Endothelial cell of umbilical vein (primary cell): ENCODE measurements around the gene CHST11. TPM values are rescaled to one million over a fixed set of nuclear protein-coding genes. Genes with fewer than 3 reads are reported as not detected.

ENCODE experiments used
- BruUV-seq: library from RNA; stranded (reverse); fragments of 400-500 nt; replicated peaks from 2 replicates; lab custom pipeline; 2021; lab: Mats Ljungman, UMichigan
- CTCF ChIA-PET: fragments of 300-600, 350-600 bp; sonication (Branson Sonifier 250); formaldehyde crosslinking; loops from one replicate; lab custom pipeline; 2021; ENCODE audit warnings: antibody characterized with exemption, inconsistent platforms; lab: Charles Lee
- POLR2A ChIA-PET: fragments of 300-600, 350-600 bp; sonication (Branson Sonifier 250); formaldehyde crosslinking; loops from one replicate; lab custom pipeline; 2021; ENCODE audit warnings: antibody characterized with exemption, inconsistent platforms; lab: Charles Lee
- DNase-seq: peaks from one replicate; pipeline ENCODE4 v3.0.0-alpha.2; 2011; ENCODE audit warnings: low read depth, low spot score
- FAIRE-seq: peaks from 2 replicates; lab custom pipeline; 2011; peaks lifted over from hg19 to GRCh38; lab: Jason Lieb, UNC
- H2AFZ ChIP-seq: 2 replicates; pipeline ENCODE4 v1.6.0; 2012; ENCODE audit warnings: low read depth, low read length, control low read depth, inconsistent platforms
- H3K27ac ChIP-seq: 2 replicates; pipeline ENCODE4 v1.5.1; 2011; ENCODE audit warnings: low read depth, mild to moderate bottlenecking, control low read depth, low read length, moderate library complexity; ENCODE audit not compliant: insufficient read depth
- H3K27me3 ChIP-seq, 2 experiments: 2 replicates each; pipeline versions ENCODE4 v1.6.0 to v1.6.1; 2011; ENCODE audit warnings: low read length in 2 of 2, mixed read lengths in 1 of 2; ENCODE audit not compliant: control insufficient read depth in 2 of 2, insufficient read depth in 2 of 2
- H3K36me3 ChIP-seq, 2 experiments: 2 replicates in 1 of 2; 3 replicates in 1 of 2; pipeline ENCODE4 v1.5.1; 2011; ENCODE audit warnings: low read length in 2 of 2, mild to moderate bottlenecking in 1 of 2, moderate library complexity in 1 of 2; ENCODE audit not compliant: control insufficient read depth in 2 of 2, insufficient read depth in 2 of 2; ENCODE audit errors: extremely low read depth in 1 of 2
- H3K4me1 ChIP-seq: 3 replicates; pipeline ENCODE4 v1.5.1; 2011; ENCODE audit warnings: mild to moderate bottlenecking, low read length; ENCODE audit not compliant: control insufficient read depth, insufficient read depth; ENCODE audit errors: extremely low read depth
- H3K4me2 ChIP-seq: 2 replicates; pipeline ENCODE4 v1.6.1; 2011; ENCODE audit warnings: low read length, control low read depth, mixed read lengths; ENCODE audit not compliant: insufficient read depth
- H3K4me3 ChIP-seq, 3 experiments: fragments of 200-600 bp in 1 of 3; sonication (generic), shearing (Covaris generic) in 1 of 3; replicated peaks in 1 of 3; 2 replicates each; pipeline ENCODE4 v1.5.1; 2011 to 2016; ENCODE audit warnings: control low read depth in 3 of 3, low read length in 3 of 3, mild to moderate bottlenecking in 2 of 3, inconsistent platforms in 1 of 3, low read depth in 1 of 3, moderate library complexity in 1 of 3; ENCODE audit not compliant: insufficient read depth in 1 of 3
- H3K79me2 ChIP-seq: 2 replicates; pipeline ENCODE4 v1.6.0; 2012; ENCODE audit warnings: low read length, inconsistent platforms; ENCODE audit not compliant: control insufficient read depth, insufficient read depth
- H3K9ac ChIP-seq: replicated peaks from 2 replicates; pipeline ENCODE3; 2011; ENCODE audit warnings: low read length, control low read depth; ENCODE audit not compliant: insufficient read depth; ENCODE audit errors: extremely low read depth
- H3K9me1 ChIP-seq: replicated peaks from 3 replicates; pipeline ENCODE4 v1.6.0; 2011; ENCODE audit warnings: mild to moderate bottlenecking, low read length; ENCODE audit not compliant: control insufficient read depth, insufficient read depth; ENCODE audit errors: extremely low read depth
- H3K9me3 ChIP-seq: replicated peaks from 2 replicates; pipeline ENCODE4 v1.5.1; 2012; ENCODE audit warnings: low read length, inconsistent platforms; ENCODE audit not compliant: control insufficient read depth, insufficient read depth
- H4K20me1 ChIP-seq: replicated peaks from 2 replicates; pipeline ENCODE3; 2011; ENCODE audit warnings: mild to moderate bottlenecking, low read length; ENCODE audit not compliant: control insufficient read depth, insufficient read depth; ENCODE audit errors: extremely low read depth
- EZH2 ChIP-seq: IDR thresholded peaks from 2 replicates; pipeline ENCODE4 v1.6.1; 2012; ENCODE audit warnings: borderline replicate concordance, low read depth, mild to moderate bottlenecking, moderate library complexity, low read length, inconsistent platforms; ENCODE audit not compliant: severe bottlenecking
- FOS ChIP-seq: IDR thresholded peaks from 2 replicates; pipeline ENCODE4 v1.6.1; 2011; ENCODE audit warnings: mild to moderate bottlenecking, low read length, moderate library complexity, borderline replicate concordance; ENCODE audit not compliant: insufficient read depth
- GATA2 ChIP-seq: IDR thresholded peaks from 2 replicates; pipeline ENCODE4 v1.7.0; 2011; ENCODE audit warnings: low read depth, mild to moderate bottlenecking, moderate library complexity, mixed read lengths, low read length; ENCODE audit not compliant: insufficient read length, insufficient read depth
- JUN ChIP-seq: IDR thresholded peaks from 2 replicates; pipeline ENCODE4 v1.6.1; 2011; ENCODE audit warnings: borderline replicate concordance, low read depth; ENCODE audit not compliant: insufficient read length, insufficient read depth
- MYC ChIP-seq: IDR thresholded peaks from one replicate; pipeline ENCODE4 v1.6.1; 2011; ENCODE audit warnings: mild to moderate bottlenecking, low read depth, low read length
- POLR2A ChIP-seq: IDR thresholded peaks from 2 replicates; pipeline ENCODE4 v1.6.1; 2012; ENCODE audit warnings: low read depth, mild to moderate bottlenecking, control low read depth, low read length
- POLR2AphosphoS5 ChIP-seq: IDR thresholded peaks from 2 replicates; pipeline ENCODE4 v1.6.1; 2012; ENCODE audit warnings: low read depth, mild to moderate bottlenecking, control low read depth, low read length, moderate library complexity; ENCODE audit not compliant: insufficient read depth
- dilution Hi-C: fragments of 300-500 bp; cut with MboI; formaldehyde crosslinking; loops from one replicate; pipeline ENCODE4 v1.15.0; 2019; ENCODE audit warnings: low sequenced_read_pairs; ENCODE audit not compliant: extremely low pct_ligation_motif_present
- intact Hi-C: fragments of 100-400 bp; cut with micrococcal nuclease; formaldehyde crosslinking; loops from one replicate; pipeline ENCODE4 v1.10.0; 2022
- polyA plus RNA-seq, 4 experiments: library from polyadenylated mRNA; depleted of rRNA in 3 of 4; stranded (reverse) in 3 of 4; unstranded in 1 of 4; fragments of >200 nt; gene quantifications; 2 replicates each; pipeline versions ENCODE4 v1.2.1 to v1.2.3, GENCODE V29; 2011 to 2012; ENCODE audit warnings: missing spikeins in 1 of 4
- total RNA-seq: library from RNA; stranded (reverse); gene quantifications from 2 replicates; pipeline ENCODE4 v1.2.3, GENCODE V29; 2021
- TF ChIP-seq, protein P1 (sequence below): IDR thresholded peaks from 2 replicates; pipeline ENCODE4 v1.6.1; 2011; ENCODE audit not compliant: insufficient read depth, insufficient read length
- TF ChIP-seq, protein P2 (sequence below), 2 donors: IDR thresholded peaks; 1 replicate in 1 of 2; 2 replicates in 1 of 2; pipeline ENCODE4 v1.5.1; 2011; ENCODE audit warnings: low read length in 2 of 2, mild to moderate bottlenecking in 2 of 2, moderate library complexity in 2 of 2, control low read depth in 1 of 2, inconsistent platforms in 1 of 2, low read depth in 1 of 2; ENCODE audit not compliant: insufficient read depth in 1 of 2; ENCODE audit errors: extremely low read depth in 1 of 2

Gene CHST11
- total and polyA plus RNA-seq, 2 donors (not counting 3 experiments of a cell fraction or from before 2014, with no cell fraction given) = 19.7 to 20.9 TPM

DNA sequence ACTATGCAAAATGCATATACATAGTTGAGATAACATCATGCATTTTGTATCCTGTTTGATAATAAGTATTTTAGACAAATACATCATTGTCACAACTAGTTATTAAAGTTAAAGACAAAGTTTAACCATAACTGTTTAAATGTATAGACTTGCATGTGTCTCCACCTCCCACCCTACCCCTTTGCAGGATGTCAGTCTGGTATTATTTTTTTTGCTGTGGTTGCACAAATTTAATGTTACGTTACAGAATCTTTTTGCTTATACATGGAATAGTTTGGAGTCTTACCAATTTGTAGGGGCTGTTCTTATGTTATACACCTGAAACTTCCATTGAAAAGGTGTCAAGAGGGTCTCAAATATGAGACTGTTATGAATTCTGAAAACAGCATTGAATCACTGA is 5.6 kb downstream of the CHST11 start:
- ChIA-PET CTCF (interaction anchor here (1.0 kb wide), 1 partner anchor 10 kb away, joined by 3 read pairs; no protein-coding TSS in a partner anchor), POLR2A (no interaction called here)
- intact Hi-C loops (no loop called here), dilution Hi-C loops (no loop called here)
- H2AFZ ChIP-seq = no peak overlapping the region
- DNase-seq (no peak), FAIRE-seq (no peak)
- peaks cover 89% of the 10 kb centered on the region for H3K79me2 ChIP-seq
- H3K4me1 ChIP-seq = peaks cover 40% of the 10 kb centered on the region
- TF ChIP-seq, protein P1, sequence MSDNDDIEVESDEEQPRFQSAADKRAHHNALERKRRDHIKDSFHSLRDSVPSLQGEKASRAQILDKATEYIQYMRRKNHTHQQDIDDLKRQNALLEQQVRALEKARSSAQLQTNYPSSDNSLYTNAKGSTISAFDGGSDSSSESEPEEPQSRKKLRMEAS = no peak
- no peak for TF ChIP-seq POLR2AphosphoS5
- no peak for TF ChIP-seq FOS
- no peak for TF ChIP-seq MYC
- no peak for TF ChIP-seq POLR2A
- TF ChIP-seq EZH2 = no peak
- TF ChIP-seq GATA2 = no peak
- TF ChIP-seq JUN = no peak
- TF ChIP-seq, protein P2, sequence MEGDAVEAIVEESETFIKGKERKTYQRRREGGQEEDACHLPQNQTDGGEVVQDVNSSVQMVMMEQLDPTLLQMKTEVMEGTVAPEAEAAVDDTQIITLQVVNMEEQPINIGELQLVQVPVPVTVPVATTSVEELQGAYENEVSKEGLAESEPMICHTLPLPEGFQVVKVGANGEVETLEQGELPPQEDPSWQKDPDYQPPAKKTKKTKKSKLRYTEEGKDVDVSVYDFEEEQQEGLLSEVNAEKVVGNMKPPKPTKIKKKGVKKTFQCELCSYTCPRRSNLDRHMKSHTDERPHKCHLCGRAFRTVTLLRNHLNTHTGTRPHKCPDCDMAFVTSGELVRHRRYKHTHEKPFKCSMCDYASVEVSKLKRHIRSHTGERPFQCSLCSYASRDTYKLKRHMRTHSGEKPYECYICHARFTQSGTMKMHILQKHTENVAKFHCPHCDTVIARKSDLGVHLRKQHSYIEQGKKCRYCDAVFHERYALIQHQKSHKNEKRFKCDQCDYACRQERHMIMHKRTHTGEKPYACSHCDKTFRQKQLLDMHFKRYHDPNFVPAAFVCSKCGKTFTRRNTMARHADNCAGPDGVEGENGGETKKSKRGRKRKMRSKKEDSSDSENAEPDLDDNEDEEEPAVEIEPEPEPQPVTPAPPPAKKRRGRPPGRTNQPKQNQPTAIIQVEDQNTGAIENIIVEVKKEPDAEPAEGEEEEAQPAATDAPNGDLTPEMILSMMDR (IDR thresholded peaks at IDR 0.05; ENCODE audit: extremely low read depth in 1 of 2, insufficient read depth in 1 of 2, low read depth in 1 of 2, low read length in 2 of 2) = no peak
- peak overlapping the region; percentile 59 for H3K4me2 ChIP-seq
- no peak overlapping the region for H3K9ac ChIP-seq
- H3K36me3 ChIP-seq = no peaks in the 10 kb centered on the region
- H3K4me3 ChIP-seq = no peak overlapping the region
- no TSS peak for BruUV-seq
- no peaks in the 10 kb centered on the region for H3K27me3 ChIP-seq
- H3K9me1 ChIP-seq = no peaks in the 10 kb centered on the region
- H3K9me3 ChIP-seq = no peaks in the 10 kb centered on the region
- H4K20me1 ChIP-seq = no peaks in the 10 kb centered on the region
- no peak overlapping the region for H3K27ac ChIP-seq
